HepG2 (cell line): Measurements from ENCODE around the gene LRRC32. TPM values are rescaled to one million over a fixed set of nuclear protein-coding genes. Genes with fewer than 3 reads are reported as not detected.

Experiments
- ATAC-seq: fragments of 200-7000 bp; cut with Tn5 transposase; 3 replicates; pipeline ENCODE4 v1.9.1; 2020; ENCODE audit warnings: mild to moderate bottlenecking, moderate library complexity
- BruUV-seq: library from RNA; stranded (reverse); fragments of 400-500 nt; replicated peaks from 2 replicates; lab custom pipeline; 2021; lab: Mats Ljungman, UMichigan
- CTCF ChIA-PET: fragments of 300-600 bp; formaldehyde crosslinking; extraction: SDS; loops from one replicate; lab custom pipeline; 2021; ENCODE audit warnings: low total read pairs, inconsistent platforms, low intra/inter-chr PET ratio; lab: Yijun Ruan, JAX
- POLR2A ChIA-PET: fragments of 350-600 bp; sonication (Branson Sonifier 250); formaldehyde crosslinking; loops from one replicate; lab custom pipeline; 2020; ENCODE audit warnings: antibody characterized with exemption, inconsistent platforms; lab: Yijun Ruan, JAX
- DNase-seq: peaks from one replicate; pipeline ENCODE4 v3.0.0-alpha.2; 2015; ENCODE audit warnings: low spot score
- FAIRE-seq: peaks from 3 replicates; lab custom pipeline; 2011; peaks lifted over from hg19 to GRCh38; lab: Jason Lieb, UNC
- H2AFZ ChIP-seq: one replicate; pipeline ENCODE4 v1.6.1; 2011; ENCODE audit warnings: low read length, inconsistent platforms
- H3K27ac ChIP-seq: fragments of 300-600 bp; 3 replicates; pipeline ENCODE4 v1.8.0; 2011; ENCODE audit warnings: mixed run types, mild to moderate bottlenecking, mixed read lengths, low read length, inconsistent platforms; ENCODE audit not compliant: insufficient read depth; ENCODE audit errors: extremely low read length
- H3K27me3 ChIP-seq, 2 experiments: fragments of 200-600 bp in 1 of 2; 2 replicates in 1 of 2; 3 replicates in 1 of 2; pipeline versions ENCODE4 v1.6.0 to v1.8.0; 2011; ENCODE audit warnings: low read length in 2 of 2, mild to moderate bottlenecking in 2 of 2, moderate library complexity in 2 of 2, inconsistent platforms in 1 of 2; ENCODE audit not compliant: insufficient read depth in 2 of 2, control insufficient read depth in 1 of 2
- H3K36me3 ChIP-seq, 2 experiments: fragments of 200-600 bp in 1 of 2; replicated peaks in 1 of 2; 2 replicates in 1 of 2; 3 replicates in 1 of 2; pipeline versions ENCODE4 v1.5.1 to v1.8.0; 2011; ENCODE audit warnings: low read length in 2 of 2, inconsistent platforms in 1 of 2; ENCODE audit not compliant: insufficient read depth in 2 of 2, control insufficient read depth in 1 of 2
- H3K4me1 ChIP-seq: 2 replicates; pipeline ENCODE4 v1.5.1; 2012; ENCODE audit warnings: low read length, inconsistent platforms; ENCODE audit not compliant: insufficient read depth
- H3K4me2 ChIP-seq: 2 replicates; pipeline ENCODE4 v1.6.0; 2011; ENCODE audit warnings: low read depth, low read length, inconsistent platforms
- H3K4me3 ChIP-seq, 3 experiments: fragments of 200-600 bp in 1 of 3; sonication (generic), shearing (Covaris generic) in 1 of 3; replicated peaks in 1 of 3; 2 replicates each; pipeline ENCODE4 v1.5.1; 2011 to 2016; ENCODE audit warnings: low read length in 3 of 3, inconsistent platforms in 2 of 3, low read depth in 2 of 3, mild to moderate bottlenecking in 2 of 3, control low read depth in 1 of 3, mixed read lengths in 1 of 3; ENCODE audit not compliant: insufficient read depth in 1 of 3
- H3K79me2 ChIP-seq: one replicate; pipeline ENCODE4 v1.6.1; 2011; ENCODE audit warnings: low read length, inconsistent platforms; ENCODE audit not compliant: insufficient read depth
- H3K9ac ChIP-seq: 2 replicates; pipeline ENCODE4 v1.6.0; 2011; ENCODE audit warnings: mild to moderate bottlenecking, low read depth, low read length, inconsistent platforms; ENCODE audit not compliant: insufficient read depth
- H3K9me3 ChIP-seq: 2 replicates; pipeline ENCODE4 v1.5.1; 2012; ENCODE audit warnings: mild to moderate bottlenecking, low read length
- H4K20me1 ChIP-seq: 2 replicates; pipeline ENCODE4 v1.6.0; 2011; ENCODE audit warnings: inconsistent platforms, mild to moderate bottlenecking, low read length, moderate library complexity; ENCODE audit not compliant: insufficient read depth
- CREB1 ChIP-seq, 2 experiments: fragments of 450-650 bp in 1 of 2; IDR thresholded peaks; 2 replicates each; pipeline ENCODE4 v1.6.1; 2016 to 2017; ENCODE audit warnings: control low read depth in 1 of 2, mild to moderate bottlenecking in 1 of 2, missing compliant biosample characterization in 1 of 2, missing genetic modification characterization in 1 of 2
- MAFF ChIP-seq: IDR thresholded peaks from 2 replicates; pipeline ENCODE4 v1.6.1; 2011; ENCODE audit warnings: low read depth, low read length, improper control_type of control experiment
- MAFK ChIP-seq, 2 experiments: IDR thresholded peaks in 1 of 2; conservative IDR thresholded peaks in 1 of 2; 2 replicates each; pipeline ENCODE4 v1.6.1; 2011; ENCODE audit warnings: improper control_type of control experiment in 2 of 2, low read length in 2 of 2
- MLLT10 ChIP-seq: sonication (generic); formaldehyde crosslinking; IDR thresholded peaks from 2 replicates; pipeline ENCODE4 v1.4.0; 2020; ENCODE audit warnings: missing genetic modification reagents
- WGBS: methylation state at CpG from one replicate; pipeline ENCODE4 v1.1.6; 2017; ENCODE audit warnings: low lambda C conversion rate; 5-methylcytosine and 5-hydroxymethylcytosine counted together
- in situ Hi-C: cut with HindIII; loops from 2 replicates; pipeline ENCODE4 v1.10.0; 2017; ENCODE audit warnings: low pct_unique_long_range_greater_than_20kb; ENCODE audit not compliant: extremely low pct_ligation_motif_present
- intact Hi-C: fragments of 100-400 bp; cut with micrococcal nuclease; formaldehyde crosslinking; loops from one replicate; pipeline ENCODE4 v1.10.0; 2022; ENCODE audit not compliant: unreplicated experiment
- polyA plus RNA-seq, 8 experiments: library from polyadenylated mRNA; depleted of rRNA in 3 of 8; stranded (reverse) in 7 of 8; unstranded in 1 of 8; fragments of >200 nt; fragmentation: Illumina TruSeq in 4 of 8; extraction: Trizol in 4 of 8; gene quantifications; 2 replicates each; pipeline versions ENCODE4 v1.2.1 to v1.2.3, GENCODE V29; 2011 to 2016; ENCODE audit warnings: low read depth in 4 of 8, missing spikeins in 1 of 8, mixed read lengths in 1 of 8; ENCODE audit not compliant: insufficient read depth in 1 of 8
- total RNA-seq, 5 experiments: library from RNA; depleted of rRNA; stranded (reverse); fragments of >200 nt; fragmentation: Illumina TruSeq; extraction: Trizol; gene quantifications; 2 replicates each; pipeline ENCODE4 v1.2.3, GENCODE V29; 2016; ENCODE audit warnings: low read depth in 1 of 5
- TF ChIP-seq, protein P1 (sequence below): fragments of 450-650 bp; IDR thresholded peaks from 2 replicates; pipeline ENCODE4 v1.6.1; 2016

The LRRC32 gene
- total and polyA plus RNA-seq, 2 of the 13 experiments (the other 11 are each of a cell fraction or from before 2014, with no cell fraction given): 0.07 TPM; not detected in 1

DNA sequence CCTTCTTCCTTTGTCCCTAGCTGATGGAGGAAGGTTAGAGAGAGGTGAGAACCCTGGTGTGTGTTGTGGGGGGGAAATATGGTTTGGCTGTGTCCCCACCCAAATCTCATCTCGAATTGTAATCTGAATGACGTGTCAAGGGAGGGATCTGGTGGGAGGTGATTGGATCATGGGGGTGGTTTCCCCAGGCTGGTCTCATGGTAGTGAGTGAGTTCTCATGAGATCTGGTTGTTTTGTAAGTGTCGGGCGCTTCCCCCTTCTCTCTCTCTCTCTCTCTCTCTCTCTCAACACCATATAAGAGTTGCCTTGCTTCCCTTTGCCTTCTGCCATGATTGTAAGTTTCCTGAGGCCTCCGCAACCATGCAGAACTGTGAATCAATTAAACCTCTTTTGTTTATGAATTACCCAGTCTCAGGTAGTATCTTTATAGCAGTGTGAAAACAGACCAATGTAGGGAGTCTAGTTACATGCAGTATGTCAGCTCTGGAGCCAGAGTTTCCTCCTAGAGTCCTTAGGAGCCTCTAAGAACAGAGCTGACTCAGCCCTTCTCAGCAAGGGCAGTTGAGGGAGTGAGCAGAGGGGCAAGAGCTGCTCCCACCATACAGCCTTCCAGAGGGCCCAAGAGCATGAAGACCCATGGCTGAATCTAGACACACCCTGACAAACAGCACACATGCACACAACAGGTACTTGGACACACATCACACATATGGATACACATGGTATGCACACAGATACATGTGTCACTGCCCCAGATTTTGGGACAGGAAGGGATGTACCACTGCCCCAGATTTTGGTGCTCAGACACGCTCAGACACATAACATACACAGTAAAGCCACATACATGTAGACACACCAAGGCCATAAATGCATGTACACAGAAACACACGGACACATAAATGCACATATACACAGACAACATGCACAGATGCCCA, 12.9 kb upstream of the LRRC32 start:
- Histone ChIP-seq H3K4me2 (no peak overlapping the region), H2AFZ (no peak overlapping the region), H3K9me3 (no peaks in the 10 kb centered on the region), H3K79me2 (no peaks in the 10 kb centered on the region), H3K36me3 (no peaks in the 10 kb centered on the region), H4K20me1 (no peaks in the 10 kb centered on the region; the same call in 1 of the 2 replicates), H3K27ac (no peak overlapping the region), H3K27me3 (peaks cover 9 to 37% of the 10 kb centered on the region in 2 experiments; a peak in 4 of 5 replicates), H3K9ac (no peak overlapping the region), H3K4me1 (peaks cover 8% of the 10 kb centered on the region; the same call in 1 of the 2 replicates), H3K4me3 (no peak overlapping the region)
- no peak for DNase-seq
- CTCF ChIA-PET: no interaction called here
- BruUV-seq: no TSS peak
- FAIRE-seq: no peak
- WGBS: 21% methylated on average over 7 of the region's 7 CpGs
- in situ Hi-C loops: no loop called here
- ATAC-seq: no peak
- TF ChIP-seq MAFK (conservative IDR thresholded peaks at IDR 0.05 in 1 of 2, IDR thresholded peaks at IDR 0.05 in 1 of 2; ENCODE audit: low read length in 2 of 2) (peak in 1 of 2 experiments; percentile 50; a peak in 1 of 4 replicates), CREB1 (IDR thresholded peaks at IDR 0.05) (0 out of 2 replicates have a peak, but pooled peaks have one; percentile 7), CREB1 (CRISPR knock-in tag; IDR thresholded peaks at IDR 0.05) (no peak), MAFF (0 out of 2 replicates have a peak, but pooled peaks have one; percentile 12), MLLT10 (CRISPR knock-in tag) (no peak)
- TF ChIP-seq, protein P1, sequence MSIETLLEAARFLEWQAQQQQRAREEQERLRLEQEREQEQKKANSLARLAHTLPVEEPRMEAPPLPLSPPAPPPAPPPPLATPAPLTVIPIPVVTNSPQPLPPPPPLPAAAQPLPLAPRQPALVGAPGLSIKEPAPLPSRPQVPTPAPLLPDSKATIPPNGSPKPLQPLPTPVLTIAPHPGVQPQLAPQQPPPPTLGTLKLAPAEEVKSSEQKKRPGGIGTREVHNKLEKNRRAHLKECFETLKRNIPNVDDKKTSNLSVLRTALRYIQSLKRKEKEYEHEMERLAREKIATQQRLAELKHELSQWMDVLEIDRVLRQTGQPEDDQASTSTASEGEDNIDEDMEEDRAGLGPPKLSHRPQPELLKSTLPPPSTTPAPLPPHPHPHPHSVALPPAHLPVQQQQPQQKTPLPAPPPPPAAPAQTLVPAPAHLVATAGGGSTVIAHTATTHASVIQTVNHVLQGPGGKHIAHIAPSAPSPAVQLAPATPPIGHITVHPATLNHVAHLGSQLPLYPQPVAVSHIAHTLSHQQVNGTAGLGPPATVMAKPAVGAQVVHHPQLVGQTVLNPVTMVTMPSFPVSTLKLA: peak; percentile 93
- TF ChIP-seq, all 625 proteins: peak for 4
- intact Hi-C loops: loop anchor here (5.0 kb wide), 1 partner anchor 86 kb away; no protein-coding TSS in a partner anchor
- POLR2A ChIA-PET: no interaction called here
